RCC 7860 (cell line): ENCODE data around the gene LRIT2.

Experiments
- DNase-seq: peaks from one replicate; pipeline ENCODE4 v3.0.0-alpha.2; 2015; ENCODE audit warnings: low spot score
- FAIRE-seq: peaks from 2 replicates; lab custom pipeline; 2012; peaks lifted over from hg19 to GRCh38; lab: Jason Lieb, UNC

The LRIT2 gene

DNA sequence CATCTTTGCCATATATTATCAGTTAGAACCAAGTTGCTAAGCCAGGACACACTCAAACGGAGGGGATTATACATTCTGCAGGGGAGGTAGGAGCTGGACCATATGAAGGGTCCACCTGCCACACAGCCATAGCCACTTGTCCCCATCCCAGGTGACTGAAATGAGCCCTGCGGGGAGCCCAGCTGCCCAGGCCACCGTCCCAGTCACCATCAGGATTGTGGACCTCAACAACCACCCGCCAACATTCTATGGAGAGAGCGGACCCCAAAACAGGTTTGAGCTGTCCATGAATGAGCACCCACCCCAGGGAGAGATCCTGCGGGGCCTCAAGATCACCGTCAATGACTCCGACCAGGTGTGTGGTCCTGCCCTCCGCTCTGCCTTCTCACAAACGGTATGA, 17.3 kb downstream of the LRIT2 start:
- FAIRE-seq, result no peak

DNA sequence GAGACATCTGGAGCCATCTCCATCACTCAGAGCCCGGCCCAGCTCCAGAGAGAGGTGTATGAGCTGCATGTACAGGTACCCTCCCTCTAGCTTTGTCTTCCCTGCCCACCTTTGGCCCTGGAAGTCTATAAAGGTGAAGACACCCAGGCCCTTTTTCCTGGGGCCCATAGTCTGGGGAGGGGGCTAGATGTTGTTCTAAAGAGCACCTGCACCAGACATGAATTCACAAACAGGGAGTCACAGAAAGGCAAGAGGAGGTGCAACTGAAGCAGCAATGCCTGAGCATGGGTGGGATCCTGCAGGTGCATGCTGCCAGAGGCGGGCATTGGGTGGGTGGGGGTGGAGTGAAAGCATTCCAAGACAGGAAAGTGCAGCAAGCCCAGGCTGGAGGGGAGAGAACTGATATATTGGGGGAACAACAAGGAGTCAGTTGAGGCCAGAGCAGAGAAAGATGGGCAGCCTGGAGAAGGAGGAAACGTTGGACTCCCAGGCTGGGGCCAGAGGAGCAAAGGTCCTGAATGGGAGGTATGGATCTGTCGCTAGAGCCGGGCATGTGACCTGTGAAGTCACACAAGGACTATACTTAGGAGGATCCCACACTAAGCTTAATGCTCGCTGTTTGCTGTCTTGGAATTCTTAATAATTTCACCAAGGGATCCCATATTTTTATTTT, 19.4 kb downstream of the LRIT2 start:
- FAIRE-seq, result no peak
- no peak for DNase-seq

More for the DNA sequence above, 17.3 kb downstream of the LRIT2 start:
- DNase-seq, result no peak

DNA sequence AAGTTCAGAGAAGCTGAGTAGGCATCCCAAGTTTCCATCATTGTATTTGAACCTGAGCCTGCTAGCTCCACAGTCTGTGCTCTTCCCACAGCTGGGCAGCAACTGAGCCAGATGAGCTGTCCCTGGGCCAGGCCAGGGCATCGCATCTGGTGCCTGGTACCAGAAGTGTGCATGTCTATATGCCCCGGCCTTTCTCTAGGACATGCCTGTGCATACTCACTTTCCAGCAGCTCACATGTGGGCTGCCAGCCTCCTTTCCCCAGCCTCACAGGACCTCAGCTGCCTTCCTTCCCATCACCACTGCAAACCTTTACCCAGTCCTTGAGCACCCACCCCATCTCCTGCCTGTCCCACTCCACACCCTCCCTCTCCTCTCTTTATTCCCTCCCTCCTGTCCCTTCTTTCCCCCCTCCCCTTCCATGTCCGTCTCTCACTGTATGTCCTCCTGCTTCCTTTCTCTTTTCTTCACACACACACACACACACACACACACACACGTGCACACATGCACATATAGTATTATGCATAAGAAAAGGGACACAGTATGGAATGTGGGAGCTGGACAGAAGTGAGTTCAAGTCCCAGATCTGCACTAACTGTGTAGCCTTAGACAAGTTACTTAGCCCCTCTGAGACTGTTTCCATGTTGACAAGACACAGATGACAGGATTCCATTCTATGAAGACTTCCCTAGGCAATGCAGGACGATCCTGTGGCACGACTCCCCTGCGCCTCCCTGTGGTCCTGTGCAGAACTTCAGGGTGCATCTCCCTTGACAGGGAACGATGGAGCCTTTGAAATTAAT, 20.1 kb downstream of the LRIT2 start:
- FAIRE-seq, result no peak
- peak; percentile 60 for DNase-seq

DNA sequence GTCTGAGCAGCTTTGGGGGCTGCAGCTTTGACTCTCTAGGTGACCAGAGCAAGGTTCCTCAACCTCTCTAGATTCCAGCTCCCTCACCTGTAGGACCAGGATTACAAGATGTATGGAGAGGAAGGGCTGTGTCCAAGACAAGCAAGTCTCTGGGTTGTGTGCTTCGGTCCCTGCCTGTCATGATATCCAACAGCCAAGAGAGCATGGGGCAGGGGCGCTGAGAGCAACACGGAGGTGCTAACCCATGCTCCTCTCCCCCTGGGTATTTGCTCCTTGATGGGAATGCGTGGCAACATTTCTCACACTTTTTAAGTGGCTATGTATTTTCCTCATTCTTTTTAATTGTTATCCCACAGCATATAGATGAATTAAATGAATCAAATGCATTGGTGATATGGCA, 20.7 kb downstream of the LRIT2 start:
- DNase-seq, result no peak
- no peak for FAIRE-seq

DNA sequence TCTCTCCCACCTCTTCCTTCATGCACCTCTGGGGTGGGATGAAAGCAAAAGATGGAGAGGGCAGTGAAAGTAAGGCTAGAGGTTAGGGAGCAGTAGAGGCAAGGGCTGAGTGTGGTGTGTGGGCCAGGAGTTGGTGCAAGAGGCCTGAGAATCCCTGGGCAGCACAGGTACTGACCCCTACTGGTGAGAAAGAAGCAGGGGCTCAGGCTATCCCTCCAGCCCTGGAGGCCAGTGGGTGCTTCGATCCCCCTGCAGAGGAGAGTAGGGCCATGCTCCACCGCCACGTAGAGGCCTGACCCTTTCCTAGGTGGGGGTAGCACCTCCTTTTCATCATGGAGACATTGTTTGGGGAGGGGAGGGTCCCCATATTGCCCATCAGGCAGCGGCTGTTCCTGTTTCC, 21.2 kb downstream of the LRIT2 start:
- DNase-seq, result peak; percentile 42
- FAIRE-seq, result no peak

DNA sequence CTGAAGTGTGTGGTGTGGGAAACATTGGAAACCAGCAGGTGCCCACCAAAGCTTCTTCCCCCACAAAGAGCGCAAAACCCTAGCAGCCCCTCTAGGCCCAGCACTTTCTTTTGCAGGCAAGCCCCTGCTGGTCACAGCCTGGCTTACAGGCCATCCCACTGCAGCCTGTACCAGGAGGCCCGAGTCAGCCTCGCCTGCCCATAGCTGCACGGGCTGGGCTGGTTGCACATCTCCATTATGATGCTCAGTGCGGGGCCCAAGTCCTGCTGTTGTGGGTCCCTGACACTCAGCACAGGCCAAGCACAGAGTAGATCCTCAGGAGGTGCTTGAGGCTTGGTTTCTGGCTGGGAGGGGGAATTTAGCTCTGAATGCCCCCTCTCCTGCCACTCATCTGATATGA, 23.0 kb downstream of the LRIT2 start:
- DNase-seq (no peak), FAIRE-seq (no peak)

DNA sequence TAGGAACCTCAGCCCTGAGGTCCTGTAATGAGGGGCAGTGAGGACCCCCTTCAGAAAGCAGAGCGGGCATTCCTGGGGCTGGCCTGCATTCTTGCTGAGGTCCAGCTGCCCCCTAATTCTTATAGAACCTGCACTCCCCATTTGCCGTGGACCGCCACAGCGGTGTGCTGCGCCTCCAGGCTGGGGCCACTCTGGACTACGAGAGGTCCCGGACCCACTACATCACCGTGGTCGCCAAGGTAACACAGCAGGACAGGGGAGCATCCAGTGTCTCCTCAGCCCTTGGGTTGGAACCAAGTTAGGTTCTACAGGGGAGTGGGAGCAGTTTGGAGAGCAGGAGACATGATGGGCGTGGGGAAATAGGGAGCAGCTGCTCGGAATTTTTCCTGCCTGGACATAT, 23.7 kb downstream of the LRIT2 start:
- DNase-seq, result no peak
- FAIRE-seq, result no peak

DNA sequence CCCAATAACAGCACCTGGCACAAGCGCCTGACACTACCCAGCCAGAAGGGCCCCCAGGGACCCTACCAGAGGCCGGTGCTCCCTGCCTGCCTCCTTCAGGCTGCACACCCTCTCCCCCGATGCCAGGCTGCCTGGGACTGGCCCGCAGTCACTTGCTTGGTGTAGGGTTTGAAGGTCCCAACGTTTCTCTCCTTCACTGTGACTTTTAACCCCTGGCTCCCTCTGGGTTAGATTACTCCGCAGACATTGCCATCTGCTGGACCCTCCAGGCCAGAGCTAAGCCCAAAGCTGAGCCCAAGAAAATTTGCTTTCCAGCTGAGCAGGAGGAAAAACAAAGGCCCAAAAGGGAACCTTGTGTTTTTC, 24.1 kb downstream of the LRIT2 start:
- DNase-seq (no peak), FAIRE-seq (no peak)

DNA sequence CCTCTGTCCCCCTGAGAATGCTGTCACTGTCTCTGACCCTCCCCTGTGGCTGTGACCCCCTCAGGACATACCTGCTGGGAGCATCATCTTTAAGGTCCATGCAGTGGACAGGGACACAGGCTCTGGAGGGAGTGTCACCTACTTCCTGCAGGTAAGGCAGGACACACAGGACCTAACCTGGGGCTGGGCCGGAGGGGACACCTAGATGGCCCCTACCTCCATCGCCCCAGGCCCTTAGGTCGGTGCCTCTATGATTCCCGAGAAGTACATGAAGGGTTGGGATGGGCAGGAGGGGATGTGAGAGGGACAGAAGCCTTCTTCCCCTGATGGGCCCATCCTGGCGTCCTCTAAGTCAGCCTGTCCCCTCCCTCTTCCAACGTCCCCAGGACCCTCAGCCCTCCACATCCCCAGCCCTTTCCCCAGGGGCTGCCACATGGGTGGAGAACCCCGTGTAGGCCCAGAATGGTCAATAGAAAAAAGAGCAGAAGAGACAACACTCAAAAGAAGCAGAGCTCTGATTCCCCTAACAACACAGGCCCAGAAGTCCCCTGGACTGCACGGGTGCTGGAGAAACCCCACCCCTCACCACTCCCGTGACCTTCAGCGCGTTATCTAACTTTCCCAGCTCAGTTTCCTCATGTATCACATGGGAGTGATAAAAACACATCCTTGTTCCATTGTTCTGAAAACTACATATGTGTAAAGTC, 24.7 kb downstream of the LRIT2 start:
- FAIRE-seq, result no peak
- DNase-seq, result no peak

DNA sequence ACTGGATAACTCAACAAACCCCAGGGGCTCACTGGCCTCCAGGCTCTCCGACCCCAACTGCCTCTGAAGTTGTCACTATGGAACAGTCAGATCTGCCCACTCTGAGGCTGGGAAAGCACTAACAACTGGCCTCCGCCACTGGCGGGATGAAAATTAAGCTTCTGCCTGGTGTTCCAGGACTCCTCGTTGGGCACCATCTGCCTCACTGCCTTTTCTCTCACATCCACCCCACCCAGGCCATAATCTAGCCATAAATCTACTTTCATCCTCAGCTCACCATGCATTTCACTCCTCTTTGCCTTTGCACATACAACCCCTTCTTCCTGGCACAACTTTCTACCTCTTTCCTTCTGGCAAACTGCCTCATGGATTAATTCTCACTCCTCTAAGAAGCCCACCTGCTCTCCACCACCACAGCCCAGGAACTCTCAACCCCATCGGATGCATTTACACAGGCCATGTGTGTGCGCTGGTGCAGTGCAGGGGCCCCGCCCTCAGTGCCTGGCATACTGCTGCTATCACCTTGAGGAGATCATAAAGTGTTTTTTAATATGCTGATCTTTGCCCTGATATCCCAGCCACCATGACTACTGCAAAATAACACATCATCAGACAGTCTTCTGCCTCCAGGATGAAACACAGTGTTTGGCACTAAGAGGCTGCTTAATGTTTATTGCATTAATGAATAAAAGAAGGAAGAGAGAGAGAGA, 27.0 kb downstream of the LRIT2 start:
- no peak for FAIRE-seq
- DNase-seq, result no peak

DNA sequence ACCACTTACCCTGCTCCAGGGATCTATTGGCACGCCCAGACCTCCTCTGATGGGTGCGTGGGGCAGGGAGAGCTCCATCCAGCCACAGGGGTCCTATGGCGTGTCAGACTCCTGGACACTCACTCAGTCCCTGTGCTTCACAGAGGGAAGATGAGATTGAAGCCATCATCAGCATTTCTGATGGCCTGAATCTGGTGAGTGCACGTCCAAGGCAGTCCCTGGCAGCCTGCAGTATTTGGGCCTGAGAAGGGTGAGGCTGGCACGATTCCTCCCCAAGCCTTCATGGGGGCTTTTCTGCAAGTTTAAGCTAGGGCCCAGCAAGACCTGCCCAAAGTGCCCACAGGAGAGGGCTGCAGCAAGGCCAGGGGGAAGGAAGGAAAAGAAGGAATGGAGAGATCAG, 27.7 kb downstream of the LRIT2 start:
- FAIRE-seq, result no peak

DNA sequence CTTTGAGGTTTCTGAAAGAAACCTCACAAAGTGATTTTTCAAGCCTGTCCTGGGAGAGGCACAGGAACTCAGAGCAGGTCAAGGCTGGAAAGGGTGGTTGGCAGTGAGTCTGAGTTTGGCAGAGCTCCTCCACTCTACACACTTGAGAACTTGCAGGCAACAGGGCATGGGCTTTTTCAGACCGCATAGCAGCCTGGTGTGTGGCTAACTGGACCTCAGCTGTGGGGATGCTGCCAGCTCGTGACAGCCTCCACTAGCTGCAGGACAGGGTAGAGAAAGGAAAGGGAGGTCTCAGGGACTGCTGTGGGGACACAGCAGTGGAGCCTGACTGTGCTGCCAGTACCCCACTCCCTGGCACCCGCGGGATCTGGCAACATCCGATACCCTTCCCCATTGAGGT, 28.4 kb downstream of the LRIT2 start:
- FAIRE-seq (no peak), DNase-seq (no peak)

More for the DNA sequence above, 27.7 kb downstream of the LRIT2 start:
- no peak for DNase-seq

DNA sequence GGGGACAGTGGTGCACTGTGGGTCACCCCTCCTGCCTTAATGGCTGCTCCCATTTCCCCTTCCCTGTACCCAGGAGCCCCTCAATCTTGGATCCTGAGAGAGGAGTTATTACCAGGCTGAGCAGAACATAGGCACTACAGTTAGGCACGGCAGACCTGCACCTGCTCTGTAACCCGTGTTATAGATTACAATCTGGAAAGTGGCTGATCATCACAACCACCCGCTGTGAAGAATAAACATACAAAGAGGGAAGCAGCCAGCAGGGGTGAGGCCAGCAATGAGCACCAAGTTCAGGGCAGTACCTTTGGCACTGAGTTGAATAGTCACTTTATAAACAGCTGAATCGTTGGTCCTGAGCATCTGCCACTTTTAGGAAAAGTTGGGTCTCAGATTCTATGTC, 29.3 kb downstream of the LRIT2 start:
- DNase-seq (no peak), FAIRE-seq (no peak)

DNA sequence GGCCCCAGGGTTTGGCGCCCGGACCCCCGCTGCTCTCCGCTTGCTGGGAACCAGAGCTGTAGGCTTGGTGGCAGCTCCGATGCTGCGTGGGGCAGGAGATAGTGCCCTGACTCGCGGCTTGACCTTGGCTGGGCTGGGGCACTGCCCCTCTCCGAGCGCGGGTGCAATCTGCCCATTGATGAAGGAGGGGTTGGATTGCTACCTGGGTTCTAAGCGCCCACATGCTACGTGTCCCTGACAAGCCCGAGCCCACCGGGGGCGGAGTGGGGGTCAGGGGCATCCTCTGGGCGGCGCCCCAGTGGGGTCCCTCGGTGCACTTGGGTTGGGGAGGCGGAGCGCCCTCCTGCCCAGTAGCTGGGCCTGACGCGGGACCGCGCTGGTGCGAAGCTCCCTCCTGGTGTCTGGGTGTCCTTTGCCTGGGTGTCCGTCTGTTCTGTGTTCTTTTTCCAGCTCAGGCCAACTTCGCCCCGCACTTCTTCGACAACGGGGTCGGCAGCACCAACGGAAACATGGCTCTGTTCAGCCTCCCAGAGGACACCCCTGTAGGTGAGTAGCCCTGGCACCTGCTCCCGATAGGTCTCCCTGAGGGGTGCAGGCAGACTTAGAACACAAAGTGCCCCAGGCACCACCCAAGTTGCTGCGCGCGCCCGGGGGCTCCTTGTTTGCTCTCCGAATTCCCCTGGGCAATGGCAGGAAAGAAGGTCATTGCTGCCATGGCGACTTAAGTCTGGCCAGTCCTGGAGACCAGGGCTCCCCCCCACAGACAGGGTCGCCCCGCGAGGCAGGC, 30.1 kb downstream of the LRIT2 start:
- FAIRE-seq (no peak), DNase-seq (no peak)

DNA sequence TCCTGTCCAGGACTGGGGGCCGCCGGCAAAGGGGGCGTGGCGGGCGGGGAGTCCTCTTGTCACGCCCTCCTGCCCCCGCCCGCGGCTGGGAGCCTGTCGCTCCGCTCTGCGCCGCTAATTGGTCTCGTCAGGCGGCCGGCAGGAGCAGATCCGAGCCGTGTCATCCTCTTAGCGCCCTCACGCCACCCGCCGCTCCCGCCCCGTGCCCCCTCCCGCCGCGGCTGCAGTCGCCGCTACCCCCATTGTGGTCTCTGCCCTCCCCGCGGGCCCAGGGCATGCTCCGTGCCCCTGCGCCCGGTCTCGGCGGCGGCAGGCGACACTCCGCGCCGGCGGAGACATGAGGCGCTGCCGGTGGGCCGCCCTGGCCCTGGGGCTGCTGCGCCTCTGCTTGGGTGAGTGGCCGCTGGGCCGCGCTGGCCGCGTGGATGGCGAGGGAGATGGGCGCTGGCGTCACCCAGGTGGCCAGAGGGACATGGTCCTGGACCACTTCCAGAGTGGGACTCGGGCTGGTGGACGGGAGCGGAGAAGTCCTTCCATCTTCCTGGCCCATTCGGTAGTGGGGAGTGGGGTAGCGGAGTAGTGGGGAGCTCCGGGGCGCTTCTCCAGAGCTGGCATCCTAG, 30.8 kb downstream of the LRIT2 start, which contains the start of gene CDHR1:
TSS of gene CDHR1 (plus strand) at position 114 of the 620 bp plus-strand sequence. CDS start at position 338, 224 bp downstream.
- FAIRE-seq (no peak), DNase-seq (peak; percentile 44)

DNA sequence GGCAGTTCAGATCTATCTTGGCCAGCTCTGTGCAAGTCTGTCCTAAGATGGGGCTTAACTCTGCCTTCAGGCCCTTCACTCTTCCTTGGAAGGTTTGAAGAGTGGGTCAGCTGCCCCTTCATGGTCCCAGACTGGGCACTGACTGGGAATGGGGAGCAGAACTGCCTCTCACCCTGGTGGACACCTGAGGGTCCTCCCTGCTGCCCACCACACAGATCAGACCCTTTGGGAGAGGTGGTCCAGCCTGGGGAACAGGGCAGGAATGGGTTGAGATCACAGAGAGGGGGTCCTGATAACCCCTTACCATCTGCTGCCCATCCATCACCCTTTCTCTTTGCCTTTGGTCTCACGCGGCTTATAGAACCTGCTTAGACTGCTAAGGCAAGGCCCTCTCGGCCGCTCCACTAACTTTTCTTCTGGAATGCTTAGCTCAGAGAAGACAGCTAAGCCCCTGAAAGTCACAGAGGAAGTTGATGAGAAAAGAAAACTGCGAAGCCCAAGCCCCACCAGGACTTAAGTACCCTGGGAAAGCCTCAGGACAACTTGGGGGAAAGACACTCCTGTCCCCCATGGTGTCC, 31.4 kb downstream of the LRIT2 start:
- DNase-seq (no peak), FAIRE-seq (no peak)

DNA sequence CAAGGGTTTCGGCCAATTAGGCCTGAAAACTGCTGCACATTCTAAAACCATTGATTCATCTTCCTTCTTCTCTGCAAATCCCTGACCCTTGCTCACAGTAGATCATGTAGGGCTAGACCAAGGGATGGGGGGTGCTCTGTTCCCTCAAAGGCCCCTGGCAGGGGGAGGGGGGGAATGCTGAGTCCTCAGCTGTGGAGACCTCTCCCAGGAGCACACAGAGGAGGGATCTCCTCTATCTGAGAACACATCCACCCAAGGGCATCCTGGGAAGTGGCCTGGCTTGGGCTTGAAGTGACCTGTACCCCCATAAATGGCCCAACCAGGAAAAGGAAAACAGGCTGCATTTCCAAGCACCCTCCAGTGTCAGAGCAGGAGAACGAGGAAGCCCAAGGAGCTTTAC, 32.0 kb downstream of the LRIT2 start:
- DNase-seq (no peak), FAIRE-seq (no peak)

DNA sequence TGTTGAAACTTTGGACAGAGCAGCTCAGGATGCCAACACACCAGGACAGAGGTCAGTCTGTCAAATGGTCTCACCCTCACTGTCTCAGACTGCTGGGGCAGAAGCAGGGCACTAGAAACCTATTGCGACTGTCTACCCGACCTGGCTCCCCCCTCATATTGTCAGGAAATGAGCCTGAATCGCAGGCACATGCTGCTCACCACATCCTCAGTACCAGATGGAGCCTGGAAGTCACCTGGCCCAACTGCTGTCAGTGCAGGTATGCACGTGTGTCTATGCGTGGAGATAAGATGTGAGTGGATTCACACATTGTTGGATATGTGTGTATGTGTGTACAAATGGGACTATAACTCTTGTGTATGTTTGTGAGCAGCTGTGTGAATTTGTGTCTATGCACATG, 34.2 kb downstream of the LRIT2 start:
- DNase-seq, result no peak
- FAIRE-seq, result no peak

DNA sequence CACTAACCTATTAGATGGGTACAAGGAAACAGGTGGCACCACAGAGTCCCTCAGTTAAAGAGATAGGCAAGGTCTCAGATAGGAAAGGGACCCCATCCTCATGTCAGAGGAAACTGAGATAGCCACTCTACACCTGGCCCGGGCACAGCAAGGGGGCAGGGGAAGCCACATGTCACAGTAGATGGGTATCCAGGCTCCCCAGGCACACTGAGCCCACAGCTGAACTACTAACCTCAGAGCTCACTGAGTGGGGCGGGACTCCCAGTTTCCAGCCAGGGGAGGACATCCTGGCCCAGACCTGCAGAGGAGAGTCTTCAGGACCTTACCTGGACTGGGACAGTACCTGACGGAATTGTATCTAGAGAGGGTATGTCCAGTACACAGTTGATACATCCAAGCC, 34.7 kb downstream of the LRIT2 start:
- FAIRE-seq (no peak), DNase-seq (no peak)

DNA sequence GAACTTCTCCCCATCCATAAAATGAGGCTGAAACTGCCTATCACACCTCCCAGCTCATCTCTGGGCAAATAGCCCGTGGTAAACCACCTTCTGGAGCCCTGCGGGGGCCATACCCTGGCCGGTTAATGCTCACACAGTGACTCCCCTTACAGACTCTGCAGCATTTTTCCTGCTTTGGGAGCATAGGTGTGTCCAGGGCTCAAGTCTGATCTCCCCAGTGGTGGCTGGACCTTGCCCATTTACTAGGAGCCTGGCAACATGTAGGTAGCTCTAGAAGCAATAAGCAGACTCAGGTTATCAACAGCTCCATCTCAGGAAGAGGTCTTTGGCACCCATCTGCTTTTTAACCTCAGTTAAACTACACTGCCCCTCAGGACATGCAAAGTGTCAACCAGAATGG, 36.5 kb downstream of the LRIT2 start:
- FAIRE-seq, result no peak

More for the DNA sequence above, 36.5 kb downstream of the LRIT2 start:
- DNase-seq, result no peak
